Stimulated activated CD4-positive, alpha-beta T cell treated with anti-CD3 and anti-CD28 coated beads, Interleukin-1b, Interleukin-23, amount 100 ng/mL, for 24 hours (primary cell): ENCODE measurements around the gene GRIK3.
"Not testable (repeated sequence)": the region's sequence is repeated elsewhere in the genome, so short reads cannot be mapped to it uniquely, and the experiment has no call there.

Experiments
- DNase-seq, 4 experiments: peaks; one replicate each; pipeline ENCODE4 v3.0.0-alpha.2; 2020; ENCODE audit warnings: low read depth in 4 of 4, low spot score in 1 of 4

The GRIK3 gene

DNA sequence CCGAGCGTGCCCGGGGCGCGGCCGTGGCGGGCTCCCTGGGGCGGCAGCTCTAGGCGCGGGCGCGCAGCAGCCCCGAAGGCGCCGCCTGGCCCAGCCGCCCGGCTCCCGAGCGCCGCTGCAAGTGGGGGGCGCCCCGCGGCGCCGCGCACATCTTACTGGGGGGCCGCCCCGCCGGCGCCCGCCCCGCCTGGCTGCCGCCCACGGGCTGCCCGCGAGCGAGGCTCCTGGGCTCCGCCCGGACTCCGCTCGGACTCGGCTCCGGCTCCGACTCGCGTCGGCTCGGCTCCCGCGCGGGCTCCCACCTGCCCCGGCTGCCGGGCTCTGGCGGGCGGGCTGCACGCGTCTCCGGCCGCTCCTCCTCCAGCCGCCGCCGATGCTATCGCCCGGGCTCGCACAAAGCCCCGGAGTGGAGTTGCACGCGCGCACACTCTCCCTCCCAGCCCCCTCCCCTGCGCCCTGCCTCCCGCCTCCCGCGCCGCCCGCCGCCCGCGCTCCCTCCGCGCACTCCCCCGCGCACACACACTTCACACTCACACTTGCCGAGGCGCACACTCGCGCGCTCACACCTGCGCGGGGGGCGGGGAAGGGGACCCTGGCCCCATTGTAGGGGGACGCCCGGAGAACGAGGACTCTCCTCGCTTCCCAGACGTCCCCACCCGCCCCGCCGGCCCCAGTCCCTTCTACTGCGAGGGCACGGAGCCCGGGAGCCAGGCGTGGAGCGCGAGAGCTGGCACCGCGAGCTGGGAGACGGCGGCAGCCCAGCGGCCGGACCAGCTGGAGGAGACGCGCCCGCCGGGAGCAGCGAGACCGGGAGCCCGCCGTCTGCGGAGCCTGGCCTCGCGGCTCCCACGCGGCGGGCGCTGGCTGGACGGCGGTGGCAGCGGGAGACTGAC, at the start of gene GRIK3:
Gene GRIK3 (minus strand): TSS at position 395 of the 893 bp plus-strand sequence. CDS start 407 bp downstream, outside the sequence.
- DNase-seq, result no peak

- no peak for DNase-seq
These were observed 49.7 kb upstream of the GRIK3 start for GRCh38 chr1:37084013-37084412.

GRCh38 chr1:37083603-37084002, 49.3 kb upstream of the GRIK3 start:
- no peak for DNase-seq

- DNase-seq, result not testable (repeated sequence)
These were observed 46.1 kb upstream of the GRIK3 start for GRCh38 chr1:37080296-37080986.

DNA sequence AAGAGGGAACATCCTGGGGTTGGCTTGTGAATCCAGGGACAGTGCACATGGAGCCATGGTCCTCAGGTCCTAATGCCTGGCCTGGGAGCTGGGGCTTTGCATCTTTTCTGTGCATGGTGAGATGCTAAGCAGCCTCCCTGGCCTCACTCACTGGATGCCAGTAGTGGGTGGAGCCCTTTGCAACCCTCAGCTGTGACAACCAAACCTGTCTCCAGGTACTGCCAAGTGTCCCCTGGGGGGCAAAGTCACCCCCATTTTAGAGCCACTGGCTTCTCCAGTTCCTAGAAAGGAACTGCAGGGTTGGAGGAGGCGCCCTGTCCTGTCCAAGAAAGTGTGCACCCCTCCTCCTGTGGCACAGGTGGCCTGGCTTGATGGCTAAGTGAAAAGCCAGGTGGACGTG, 44.6 kb upstream of the GRIK3 start:
- DNase-seq, result no peak

DNA sequence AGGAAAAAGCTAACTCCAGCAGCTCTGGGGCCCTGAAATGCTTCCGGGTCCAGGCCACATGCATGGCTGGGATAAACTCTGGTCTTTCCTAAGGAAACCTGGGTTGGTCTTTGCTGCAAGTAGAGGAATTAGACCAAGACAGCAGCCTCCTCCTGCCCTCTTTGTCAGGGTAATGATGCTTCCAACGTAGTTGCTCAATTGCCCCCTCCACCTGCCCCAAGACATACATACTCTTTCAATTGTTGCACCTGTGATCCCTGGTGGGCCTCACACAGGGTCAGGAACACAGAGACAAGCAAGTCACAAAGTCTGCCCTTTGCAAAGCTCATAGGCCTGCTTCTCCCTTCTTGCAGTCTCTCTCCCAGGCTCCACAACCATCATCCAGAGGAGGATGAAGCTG, 41.9 kb upstream of the GRIK3 start:
- no peak for DNase-seq

DNA sequence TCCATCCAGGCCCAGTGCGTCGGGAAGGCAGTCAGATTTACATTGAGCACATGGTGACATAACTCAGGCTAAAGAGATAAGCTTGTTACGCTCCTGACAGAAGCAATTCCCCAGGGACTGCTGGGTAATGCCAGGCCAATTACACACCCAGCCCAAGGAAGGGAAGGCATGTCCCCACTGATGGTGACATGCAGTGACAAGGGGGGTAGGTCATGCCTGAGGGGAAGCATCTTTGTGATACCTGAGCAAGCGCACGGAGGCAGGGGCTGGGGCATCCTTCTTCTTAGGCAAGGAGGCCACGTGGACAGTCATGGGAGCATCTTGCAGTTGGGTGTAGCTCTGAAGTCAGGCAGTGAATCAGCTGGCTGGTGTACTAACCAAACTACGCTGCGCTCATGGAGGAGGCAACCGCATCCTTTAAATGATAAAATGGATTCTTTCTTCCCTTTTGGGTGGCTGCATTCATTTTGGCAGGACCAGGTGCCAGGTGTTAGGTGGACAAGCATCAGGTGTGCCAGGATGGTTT, 39.6 kb upstream of the GRIK3 start:
- no peak for DNase-seq

GRCh38 chr1:37073152-37073853, 39.0 kb upstream of the GRIK3 start:
- DNase-seq, result no peak

DNA sequence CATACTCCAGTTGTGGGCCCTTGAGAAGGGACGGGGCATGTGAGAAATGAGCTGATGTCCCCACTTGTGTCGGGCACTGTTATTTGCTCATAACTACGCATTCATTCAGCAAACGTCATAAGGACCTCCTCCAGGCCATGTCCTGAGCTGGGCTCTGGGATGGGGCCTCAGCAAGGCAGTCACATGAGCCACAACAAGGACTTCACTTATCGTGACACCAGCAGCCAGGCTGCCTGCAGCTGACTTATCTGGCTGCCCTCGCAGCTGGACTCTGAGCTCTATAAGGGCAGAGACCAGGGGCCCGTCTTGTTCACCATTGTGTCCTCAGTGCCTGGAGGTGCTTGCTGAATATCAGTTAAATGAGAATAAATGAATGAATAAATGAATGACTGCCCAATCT, 37.5 kb upstream of the GRIK3 start:
- no peak for DNase-seq

- no peak for DNase-seq
These were observed 35.8 kb upstream of the GRIK3 start for GRCh38 chr1:37070126-37070525.

DNA sequence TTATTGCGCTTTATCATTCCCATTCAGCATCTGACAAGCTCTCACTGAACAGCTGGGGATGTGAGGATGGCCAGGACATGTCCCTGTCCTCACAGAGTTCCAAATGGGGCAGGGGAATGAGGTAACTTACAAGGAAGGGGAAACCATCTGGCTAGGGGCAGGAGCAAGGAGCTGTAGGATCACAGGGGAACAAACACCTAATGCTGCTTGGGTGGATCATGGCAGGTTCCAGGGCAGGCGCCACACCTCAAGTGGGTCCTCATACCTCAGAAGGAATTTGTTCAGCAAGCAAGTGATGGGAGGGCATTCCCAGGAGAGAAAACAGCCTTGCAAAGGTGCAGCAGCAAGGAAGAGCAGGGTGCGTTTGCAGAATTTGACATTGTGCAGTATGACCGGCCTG, 35.1 kb upstream of the GRIK3 start:
- DNase-seq, result no peak

- DNase-seq, result no peak
These were observed 34.6 kb upstream of the GRIK3 start for GRCh38 chr1:37068897-37069296.

GRCh38 chr1:37068260-37068659, 33.9 kb upstream of the GRIK3 start:
- DNase-seq, result no peak

- DNase-seq, result no peak
These were observed 29.7 kb upstream of the GRIK3 start for GRCh38 chr1:37064039-37064438.

GRCh38 chr1:37059346-37059745, 25.0 kb upstream of the GRIK3 start:
- DNase-seq, result no peak

DNA sequence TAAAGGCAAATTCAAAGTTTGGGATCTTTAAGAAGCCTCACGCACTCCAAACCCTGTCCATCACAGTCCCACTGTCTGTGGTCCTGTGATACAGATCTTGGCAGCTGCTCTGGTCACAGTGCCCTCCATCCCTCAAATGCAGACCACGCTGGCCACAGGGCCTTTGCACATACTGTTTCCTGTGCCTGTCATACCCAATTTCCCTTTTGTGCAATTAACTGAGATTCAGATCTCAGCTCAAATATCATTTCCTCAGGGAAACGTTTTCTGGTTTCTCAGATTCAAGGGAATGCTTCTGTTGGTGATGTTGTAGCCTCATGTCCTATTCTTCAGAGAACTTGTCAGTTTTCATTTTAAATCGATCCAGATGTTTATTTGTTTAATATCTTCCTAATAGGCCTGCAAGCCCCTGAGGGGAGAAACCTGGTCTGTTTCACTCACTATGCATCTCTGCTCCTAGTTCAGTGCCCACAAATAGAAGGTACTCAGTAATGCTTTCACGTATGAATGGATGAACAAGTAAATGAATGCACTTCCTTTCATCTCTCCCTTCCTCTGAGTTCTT, 24.2 kb upstream of the GRIK3 start:
- no peak for DNase-seq

GRCh38 chr1:37056325-37056724, 22.0 kb upstream of the GRIK3 start:
- no peak for DNase-seq

DNA sequence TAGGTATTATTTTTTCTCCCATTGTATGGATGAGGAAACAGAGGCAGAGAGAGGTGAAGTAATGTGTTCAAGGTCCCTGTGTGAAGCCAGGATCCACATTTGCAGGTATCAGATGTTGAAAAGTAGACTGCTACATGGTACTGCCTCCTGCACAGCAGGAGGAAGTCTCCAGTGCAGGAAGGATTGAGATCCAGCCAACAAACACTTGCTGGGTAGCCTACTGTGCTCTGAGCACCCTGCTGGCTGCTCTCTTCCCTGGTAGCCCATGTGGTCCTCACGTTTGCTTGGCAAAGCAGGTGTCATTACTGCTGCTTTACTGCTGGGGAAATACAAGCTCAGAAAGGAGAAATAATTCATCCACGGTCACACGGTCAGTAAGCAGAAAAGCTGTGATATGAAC, 21.3 kb upstream of the GRIK3 start:
- no peak for DNase-seq

DNA sequence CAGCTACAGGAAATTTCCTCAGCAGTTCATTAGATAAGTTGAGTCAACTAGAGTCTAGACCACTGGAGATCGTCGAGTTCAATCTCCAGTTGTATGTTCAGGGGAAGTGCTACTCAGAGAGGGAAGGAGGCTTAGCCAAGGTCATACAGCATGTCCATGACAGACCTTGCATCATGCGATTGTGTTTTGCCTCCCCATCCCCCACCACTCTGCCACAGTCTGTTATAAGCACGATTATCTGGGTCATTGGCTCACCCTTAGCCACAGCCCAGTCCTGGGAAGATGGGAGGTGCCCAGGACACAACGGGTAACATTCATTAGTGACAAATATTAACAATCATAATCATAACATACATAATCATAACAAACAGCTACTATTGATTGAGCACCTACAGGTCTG, 18.9 kb upstream of the GRIK3 start:
- no peak for DNase-seq

- DNase-seq, result no peak
These were observed 17.8 kb upstream of the GRIK3 start for GRCh38 chr1:37052120-37052519.

DNA sequence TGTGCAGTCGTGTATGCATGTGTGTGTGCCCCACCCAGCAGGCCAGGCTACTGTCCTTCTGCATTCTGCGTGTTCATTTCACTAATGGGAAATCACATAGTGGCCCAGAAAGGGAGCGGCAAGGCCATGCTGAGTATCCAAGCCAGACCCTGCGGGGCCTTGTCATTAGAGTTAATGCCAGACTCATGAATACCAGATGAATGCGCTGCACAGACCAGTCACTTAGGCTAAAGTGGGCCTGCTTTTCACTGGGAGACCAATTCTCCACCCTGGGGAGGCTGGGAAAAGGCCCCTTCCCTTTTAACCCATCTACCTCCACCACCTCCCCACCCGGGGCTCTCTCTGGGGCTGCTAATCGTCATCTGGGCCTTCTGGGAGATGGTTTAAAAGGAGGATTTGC, 17.0 kb upstream of the GRIK3 start:
- DNase-seq, result no peak
